H1 (cell line): ENCODE results near the gene GDE1. TPM values are rescaled to one million over a fixed set of nuclear protein-coding genes. Genes with fewer than 3 reads are reported as not detected.

Experiments used
- KDM1A ChIP-seq: fragments of 200-600, 300-600 bp; sonication (generic); IDR thresholded peaks from 2 replicates; pipeline ENCODE4 v1.7.1; 2016; ENCODE audit warnings: mild to moderate bottlenecking, low read length, borderline replicate concordance
- POU5F1 ChIP-seq: IDR thresholded peaks from 2 replicates; pipeline ENCODE4 v1.6.1; 2011; ENCODE audit warnings: low read depth, mild to moderate bottlenecking, low read length, moderate library complexity
- SRF ChIP-seq: IDR thresholded peaks from 2 replicates; pipeline ENCODE4 v1.6.1; 2011; ENCODE audit warnings: mild to moderate bottlenecking, low read depth, low read length, moderate library complexity
- SUZ12 ChIP-seq: fragments of 200-600 bp; sonication (generic); IDR thresholded peaks from 2 replicates; pipeline ENCODE4 v1.6.1; 2012; ENCODE audit warnings: mild to moderate bottlenecking, inconsistent platforms, low read length, moderate library complexity, mixed read lengths
- polyA plus RNA-seq, 7 experiments: library from polyadenylated mRNA; depleted of rRNA in 3 of 7; stranded (reverse) in 5 of 7; unstranded in 2 of 7; fragments of >200 nt in 5 of 7; fragments of 200-250 nt in 2 of 7; gene quantifications; 1 replicate in 5 of 7; 2 replicates in 1 of 7; 4 replicates in 1 of 7; pipeline versions ENCODE4 v1.2.1 to v1.2.3, GENCODE V29; 2011 to 2013; ENCODE audit warnings: missing spikeins in 2 of 7, mixed read lengths in 2 of 7
- total RNA-seq: library from RNA; stranded (reverse); fragmentation: NEBNext Ultra II Directional; extraction: Animal tissue kit (Norgen Biotek cat#: 25700); gene quantifications from 2 replicates; pipeline ENCODE4 v1.2.1, GENCODE V29; 2021

The GDE1 gene
- total and polyA plus RNA-seq, 2 of the 8 experiments (the other 6 are each of a cell fraction or from before 2014, with no cell fraction given): 29.2 to 70.8 TPM

DNA sequence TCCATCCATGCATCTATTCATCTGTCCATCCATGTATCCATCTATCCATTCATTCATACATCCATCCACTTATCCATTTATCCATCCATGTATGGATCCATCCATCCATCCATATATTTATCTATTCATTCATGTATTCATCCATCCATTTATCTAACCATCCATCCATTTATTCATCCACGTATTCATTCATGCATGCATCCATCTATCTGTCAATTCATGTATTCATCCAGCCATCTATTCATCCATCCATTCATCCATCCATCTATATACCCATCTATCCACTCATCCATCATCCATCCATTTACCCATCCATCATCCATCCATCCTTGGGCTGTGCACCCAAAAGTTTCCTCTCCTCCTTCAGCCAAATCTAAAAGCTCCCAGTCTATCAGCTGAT, 43.4 kb downstream of the GDE1 start (continued):
- TF ChIP-seq KDM1A (no peak), SRF (no peak), POU5F1 (no peak), SUZ12 (no peak)
